Kidney capillary endothelial cell (primary cell): ENCODE measurements around the gene IL13RA2.

ENCODE experiments used
- DNase-seq: peaks from one replicate; pipeline ENCODE4 v3.0.0-alpha.2; 2018; ENCODE audit warnings: low spot score

Gene IL13RA2

GRCh38 chrX:114985967-114986592, 31.3 kb downstream of the IL13RA2 start:
- DNase-seq, result no peak

- no peak for DNase-seq
These were observed 41.1 kb downstream of the IL13RA2 start for GRCh38 chrX:114976292-114976691.

GRCh38 chrX:114973013-114973412, 44.4 kb downstream of the IL13RA2 start:
- no peak for DNase-seq

DNA sequence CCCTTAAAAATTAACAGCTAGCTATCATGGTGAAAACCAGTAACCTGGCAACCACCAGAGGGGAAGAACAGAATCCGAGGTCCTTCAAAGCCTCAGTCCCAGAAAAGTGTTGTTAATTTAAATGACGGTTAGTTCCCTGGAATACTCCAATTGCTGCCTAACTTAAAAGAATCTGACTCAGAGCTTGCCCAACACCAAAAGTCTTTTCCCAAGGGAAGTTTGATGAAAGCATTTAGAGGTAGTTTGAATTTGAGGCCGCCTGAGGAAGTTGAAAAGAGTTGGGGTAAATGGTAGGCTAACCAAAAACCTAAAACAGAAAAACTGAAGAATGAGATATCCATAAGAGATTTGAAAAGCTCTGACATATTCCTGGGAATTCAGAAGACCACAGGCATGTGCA, 46.6 kb downstream of the IL13RA2 start:
- DNase-seq, result no peak

GRCh38 chrX:114964374-114964773, 53.0 kb downstream of the IL13RA2 start:
- no peak for DNase-seq

DNA sequence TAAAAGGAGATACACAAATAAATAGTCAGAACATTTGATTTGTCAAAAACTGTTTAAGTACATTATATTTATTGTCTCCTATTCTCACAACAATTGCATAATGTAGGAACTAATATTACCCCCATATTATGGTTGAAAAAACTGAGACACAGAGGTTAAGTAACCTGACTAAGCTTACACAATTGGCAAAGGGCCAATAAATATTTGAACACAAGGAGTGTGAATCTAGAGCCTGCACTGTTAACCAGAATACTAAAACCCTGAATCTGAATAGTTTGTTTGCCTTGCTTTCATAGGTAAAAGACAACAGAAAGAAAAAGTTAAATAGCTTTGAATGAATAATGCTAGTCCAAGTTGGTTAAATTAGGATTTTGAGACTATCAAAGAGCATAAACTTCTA, 55.2 kb downstream of the IL13RA2 start:
- DNase-seq, result no peak

GRCh38 chrX:114959729-114960128, 57.7 kb downstream of the IL13RA2 start:
- DNase-seq, result peak; percentile 24
